GM18909 (cell line): ENCODE measurements around the gene GATAD1.
"Not testable (repeated sequence)": the region's sequence is repeated elsewhere in the genome, so short reads cannot be mapped to it uniquely, and the experiment has no call there.

ENCODE experiments used
- ATAC-seq: cut with Tn5 transposase; IDR thresholded peaks from one replicate; pipeline ENCODE4 v1.9.1; 2021; ENCODE audit warnings: mild to moderate bottlenecking; ENCODE audit not compliant: unreplicated experiment, poor library complexity

The GATAD1 gene, protein sequence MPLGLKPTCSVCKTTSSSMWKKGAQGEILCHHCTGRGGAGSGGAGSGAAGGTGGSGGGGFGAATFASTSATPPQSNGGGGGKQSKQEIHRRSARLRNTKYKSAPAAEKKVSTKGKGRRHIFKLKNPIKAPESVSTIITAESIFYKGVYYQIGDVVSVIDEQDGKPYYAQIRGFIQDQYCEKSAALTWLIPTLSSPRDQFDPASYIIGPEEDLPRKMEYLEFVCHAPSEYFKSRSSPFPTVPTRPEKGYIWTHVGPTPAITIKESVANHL

DNA sequence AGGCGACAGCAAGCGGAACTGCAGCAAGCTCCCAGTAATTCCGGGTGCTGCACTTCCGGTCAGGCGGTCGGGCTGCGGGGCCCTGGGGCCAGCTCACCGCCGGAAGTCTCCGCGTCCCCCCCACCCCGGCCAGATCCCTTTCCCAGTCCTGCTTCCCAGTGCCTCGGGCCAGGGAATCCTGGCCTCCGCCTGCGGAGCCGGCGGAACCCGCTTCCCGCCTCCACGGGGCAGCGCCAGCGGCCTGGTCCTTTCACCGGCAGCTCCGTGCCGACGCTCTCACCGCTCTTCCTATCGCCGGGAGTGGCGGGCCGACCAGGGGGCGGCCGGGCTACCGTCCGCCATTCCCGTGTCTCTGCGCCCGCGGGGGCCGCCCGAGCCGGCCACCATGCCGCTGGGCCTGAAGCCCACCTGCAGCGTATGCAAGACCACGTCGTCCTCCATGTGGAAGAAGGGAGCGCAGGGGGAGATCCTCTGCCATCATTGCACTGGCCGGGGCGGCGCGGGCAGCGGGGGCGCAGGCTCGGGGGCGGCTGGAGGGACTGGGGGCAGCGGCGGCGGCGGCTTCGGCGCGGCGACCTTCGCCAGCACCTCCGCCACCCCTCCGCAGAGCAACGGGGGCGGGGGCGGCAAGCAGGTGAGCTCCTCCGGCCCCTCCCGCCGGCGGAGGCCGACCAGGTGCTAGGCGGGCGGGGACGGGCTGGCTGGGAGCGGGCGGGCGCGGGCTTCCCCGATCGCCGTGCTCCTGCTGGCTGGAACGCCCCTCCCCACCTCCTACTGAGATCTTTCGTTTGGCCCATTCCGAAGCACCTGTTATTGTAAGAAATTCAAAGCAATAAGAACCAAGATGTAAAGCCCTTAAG, at the start of gene GATAD1:
TSS of gene GATAD1 (plus strand) at position 138 of the 860 bp plus-strand sequence. CDS start at position 386, 248 bp downstream.
- peak; percentile 94 for ATAC-seq

GRCh38 chr7:92397542-92397941, 49.7 kb upstream of the GATAD1 start:
- no peak for ATAC-seq

DNA sequence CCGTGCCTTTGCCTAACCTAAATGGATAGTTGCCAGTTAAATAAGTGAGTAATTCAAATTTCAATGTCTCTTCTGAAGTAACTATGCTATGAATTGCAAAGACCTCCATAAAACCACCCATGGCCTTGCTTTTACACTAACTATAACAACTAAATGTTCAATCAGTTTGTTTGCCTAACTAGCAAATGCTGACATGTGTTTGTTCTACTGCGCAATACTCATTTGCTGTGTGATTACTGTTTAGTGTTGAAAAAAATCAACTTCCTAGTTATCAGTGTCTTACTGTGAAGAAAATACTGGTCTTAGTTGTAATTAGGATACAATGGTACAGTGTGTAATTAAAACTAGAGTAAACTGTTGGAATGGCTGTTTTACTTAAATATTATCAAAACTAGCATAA, 47.3 kb upstream of the GATAD1 start:
- no peak for ATAC-seq

DNA sequence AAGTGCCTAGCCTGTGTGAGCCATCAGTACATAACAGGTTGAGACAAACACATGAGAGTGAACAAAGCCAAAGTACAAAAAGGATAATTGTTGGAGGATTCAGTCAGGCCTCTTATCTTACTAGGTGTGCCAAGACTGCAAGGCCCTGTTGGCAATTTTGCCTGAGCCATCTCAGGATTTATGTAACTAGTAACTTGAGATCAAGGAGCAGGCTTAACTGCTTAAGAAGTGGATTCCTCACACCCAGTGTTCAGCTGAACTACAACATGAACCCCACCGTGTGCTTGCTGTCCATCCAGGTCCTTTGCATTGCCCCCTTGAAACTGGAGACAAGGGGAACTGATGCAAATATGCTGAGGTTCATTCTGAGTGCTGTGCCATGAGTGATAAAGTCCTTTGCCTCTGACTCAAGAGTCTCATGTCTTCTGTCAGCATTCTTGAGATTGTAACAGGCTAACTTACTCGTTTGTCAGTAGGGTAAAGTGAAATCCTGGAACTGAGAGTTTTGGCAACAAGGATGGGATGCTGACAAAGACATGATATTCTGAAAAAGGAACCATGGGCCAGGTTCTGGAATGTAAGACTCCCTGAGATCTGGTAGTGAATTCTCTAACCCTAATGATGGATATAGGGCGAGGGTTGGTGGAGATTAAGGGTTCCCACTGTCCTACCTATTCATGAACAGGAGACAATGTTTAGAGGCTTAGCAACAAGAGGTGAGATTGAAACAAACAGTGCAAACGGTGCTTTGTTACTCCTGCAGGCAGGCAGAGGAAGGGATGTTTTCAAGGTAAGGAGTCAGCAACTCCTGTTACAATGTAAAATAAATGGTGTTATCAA, 44.1 kb upstream of the GATAD1 start:
- no peak for ATAC-seq

- no peak for ATAC-seq
These were observed 43.6 kb upstream of the GATAD1 start for GRCh38 chr7:92403760-92404074.

GRCh38 chr7:92404170-92404614, 43.1 kb upstream of the GATAD1 start:
- ATAC-seq = no peak

DNA sequence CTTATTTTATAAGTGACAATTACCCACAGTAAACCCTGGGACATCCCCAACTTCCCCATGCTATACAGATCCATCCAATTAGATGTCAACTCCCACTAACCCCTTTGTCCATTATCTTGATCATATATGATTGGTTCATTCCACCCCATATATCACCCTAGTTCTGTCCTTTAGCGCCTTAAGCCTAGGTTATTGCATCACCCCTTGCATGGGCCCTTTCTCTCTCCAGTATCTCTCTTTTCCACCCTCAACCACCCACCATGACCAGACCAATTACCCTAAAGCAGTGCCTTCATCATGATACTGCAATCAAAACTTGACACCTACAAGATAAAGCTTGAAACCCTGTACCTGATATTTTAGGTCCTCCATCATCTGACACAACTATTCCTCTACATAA, 37.9 kb upstream of the GATAD1 start:
- ATAC-seq = no peak

DNA sequence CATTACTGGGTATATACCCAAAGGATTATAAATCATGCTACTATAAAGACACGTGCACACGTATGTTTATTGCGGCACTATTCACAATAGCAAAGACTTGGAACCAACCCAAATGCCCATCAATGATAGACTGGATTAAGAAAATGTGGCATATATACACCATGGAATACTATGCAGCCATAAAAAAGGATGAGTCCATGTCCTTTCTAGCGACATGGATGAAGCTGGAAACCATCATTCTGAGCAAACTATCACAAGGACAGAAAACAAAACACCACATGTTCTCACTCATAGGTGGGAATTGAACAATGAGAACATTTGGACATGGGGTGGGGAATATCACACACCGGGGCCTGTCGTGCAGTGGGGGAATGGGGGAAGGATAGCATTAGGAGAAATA, 37.1 kb upstream of the GATAD1 start:
- ATAC-seq = not testable (repeated sequence)

DNA sequence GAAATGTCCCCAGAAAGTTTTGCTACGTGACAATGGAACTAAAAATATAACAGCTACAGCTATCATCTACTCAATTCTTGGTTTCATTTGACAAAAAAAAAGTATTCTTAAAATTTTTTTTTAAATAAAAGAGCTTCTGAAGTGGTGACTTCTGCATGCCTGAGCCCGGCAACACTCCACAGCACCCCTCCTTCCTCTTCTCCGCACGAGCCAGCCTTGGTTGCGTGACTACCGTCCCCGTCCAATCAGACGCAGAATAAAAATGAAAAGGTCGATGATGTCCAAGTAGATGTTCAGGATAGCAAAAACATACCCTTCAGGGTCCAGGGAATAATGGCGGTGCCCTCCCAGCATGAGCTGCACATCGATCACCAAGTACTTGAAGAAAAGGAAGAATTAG, 34.5 kb upstream of the GATAD1 start:
- no peak for ATAC-seq

DNA sequence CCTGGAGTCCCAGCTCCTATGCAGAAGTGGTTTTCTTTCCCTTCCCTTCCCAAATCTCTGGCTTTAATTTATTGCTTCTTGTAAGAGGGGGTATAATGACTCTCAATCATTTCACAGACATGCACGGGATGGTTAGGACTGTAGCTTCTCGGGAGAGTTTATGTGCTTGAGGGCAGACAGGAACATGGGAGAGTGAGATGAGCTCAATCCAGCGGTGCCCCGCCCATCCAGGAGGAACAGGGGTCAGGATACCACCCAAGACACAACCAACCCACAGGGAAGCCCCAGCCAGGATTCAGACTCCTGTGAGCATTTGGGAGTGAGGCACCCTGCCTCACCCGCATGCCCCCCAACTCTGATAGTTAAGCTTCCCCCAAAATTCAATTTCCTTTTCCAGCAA, 33.7 kb upstream of the GATAD1 start:
- ATAC-seq = no peak

GRCh38 chr7:92415225-92415624, 32.1 kb upstream of the GATAD1 start:
- ATAC-seq = no peak

DNA sequence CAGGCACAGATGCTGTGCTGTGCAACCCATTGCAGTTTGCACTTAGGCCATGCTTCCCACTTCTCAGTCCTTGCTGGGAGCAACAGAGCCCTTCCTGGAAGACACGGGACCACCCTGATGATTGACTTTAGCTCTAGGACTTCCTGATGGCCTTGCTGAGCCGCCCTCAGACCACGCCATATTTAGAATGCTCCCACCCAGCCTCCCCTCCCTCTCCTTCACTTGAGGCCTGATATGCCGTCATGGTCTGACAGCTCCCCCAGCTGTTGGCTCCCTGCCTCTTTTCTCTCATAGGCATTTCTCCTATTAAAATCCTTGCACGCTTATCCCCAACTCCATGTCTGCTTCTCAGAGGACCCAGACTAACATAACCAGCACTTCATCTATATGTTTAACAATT, 29.4 kb upstream of the GATAD1 start:
- ATAC-seq = no peak

DNA sequence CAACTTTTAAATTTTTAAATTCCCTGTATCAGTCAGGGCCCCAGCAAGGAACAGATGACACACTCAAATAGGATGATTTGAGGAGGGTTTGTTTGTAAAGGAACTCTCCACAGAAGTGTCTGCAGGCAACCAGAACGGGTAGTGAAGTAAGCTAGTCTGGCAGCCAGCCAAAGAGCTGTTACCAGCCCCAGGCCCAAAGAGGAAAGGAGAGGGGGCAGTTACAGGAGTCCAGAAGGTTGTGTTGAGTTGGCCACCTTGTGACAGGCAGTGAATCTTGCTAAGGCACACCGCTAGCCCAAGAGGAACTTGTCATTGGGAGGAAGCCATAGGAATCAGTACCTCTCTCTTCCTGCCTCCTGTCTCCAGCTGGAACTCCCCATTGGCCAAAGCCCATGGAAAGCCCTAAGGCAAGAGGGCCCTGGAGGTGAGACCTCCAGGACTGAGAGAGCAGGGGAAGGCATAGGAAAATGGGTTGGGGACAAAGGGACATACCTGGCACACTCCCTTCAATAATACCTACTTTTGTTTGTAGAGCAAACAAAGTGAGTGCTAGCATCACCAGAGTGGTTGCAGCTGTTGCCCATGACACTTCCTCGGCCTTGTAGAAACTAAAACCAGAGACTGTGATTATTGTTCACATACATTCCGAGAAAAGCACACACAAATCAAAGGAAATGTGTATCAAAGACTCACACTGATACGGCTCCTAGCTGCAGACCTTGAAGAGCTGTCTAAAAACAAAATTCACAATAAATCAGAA, 25.4 kb upstream of the GATAD1 start:
- ATAC-seq = no peak

DNA sequence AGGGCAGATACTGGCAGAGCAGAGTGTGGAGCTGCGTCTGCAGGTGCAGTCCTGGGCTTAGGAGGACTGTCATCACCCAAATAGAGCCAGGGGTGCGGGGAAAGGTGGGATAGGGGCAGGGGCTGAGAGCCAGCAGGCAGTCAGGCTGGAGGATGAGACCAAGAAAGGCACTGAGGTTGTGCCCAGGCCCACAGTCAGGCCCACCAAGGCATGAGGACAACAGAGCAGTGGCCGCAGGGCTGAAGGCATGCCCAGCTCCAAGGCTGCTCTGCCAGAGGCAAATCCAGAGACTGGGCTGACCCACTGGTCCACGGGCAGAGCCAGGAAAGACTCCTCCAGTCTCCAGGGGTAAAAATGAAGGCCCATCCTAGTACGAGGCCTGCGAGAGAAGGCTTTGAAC, 24.4 kb upstream of the GATAD1 start:
- ATAC-seq = no peak

- ATAC-seq = no peak
These were observed 23.6 kb upstream of the GATAD1 start for GRCh38 chr7:92423710-92424131.

- ATAC-seq = no peak
These were observed 21.9 kb upstream of the GATAD1 start for GRCh38 chr7:92425311-92425947.

- ATAC-seq = no peak
These were observed 20.1 kb upstream of the GATAD1 start for GRCh38 chr7:92427193-92427592.

- no peak for ATAC-seq
These were observed 14.9 kb upstream of the GATAD1 start for GRCh38 chr7:92432299-92432946.

GRCh38 chr7:92433019-92433418, 14.3 kb upstream of the GATAD1 start:
- ATAC-seq = no peak
